Liver (tissue), 3 donors: ENCODE measurements around the gene C3orf20.

Source experiments
- EGR1 ChIP-seq, 2 donors: IDR thresholded peaks; 2 replicates each; pipeline ENCODE4 v1.6.1; 2016 to 2018; ENCODE audit warnings: antibody characterized with exemption in 2 of 2, low read depth in 2 of 2
- FOXA1 ChIP-seq: IDR thresholded peaks from 2 replicates; pipeline ENCODE4 v1.6.1; 2016; ENCODE audit warnings: antibody characterized with exemption
- HNF4A ChIP-seq, 2 donors: conservative IDR thresholded peaks; 2 replicates each; pipeline ENCODE4 v1.6.1; 2016; ENCODE audit warnings: antibody characterized with exemption in 2 of 2, mild to moderate bottlenecking in 2 of 2
- TAF1 ChIP-seq: conservative IDR thresholded peaks from 2 replicates; pipeline ENCODE4 v1.6.1; 2016; ENCODE audit warnings: antibody characterized with exemption, mild to moderate bottlenecking
- TF ChIP-seq, protein P1 (sequence below): fragments of 150-350 bp; IDR thresholded peaks from 2 replicates; pipeline ENCODE4 v1.5.1; 2017; ENCODE audit warnings: improper control_type of control experiment, low read depth, low read length; ENCODE audit not compliant: missing input control
- TF ChIP-seq, protein P2 (sequence below): IDR thresholded peaks from 2 replicates; pipeline ENCODE4 v1.6.1; 2016; ENCODE audit warnings: antibody characterized with exemption, mild to moderate bottlenecking
- TF ChIP-seq, protein P3 (sequence below): IDR thresholded peaks from 2 replicates; pipeline ENCODE4 v1.6.1; 2016; ENCODE audit warnings: antibody characterized with exemption
- donor health status: healthy.
- donor health status: healthy.

DNA sequence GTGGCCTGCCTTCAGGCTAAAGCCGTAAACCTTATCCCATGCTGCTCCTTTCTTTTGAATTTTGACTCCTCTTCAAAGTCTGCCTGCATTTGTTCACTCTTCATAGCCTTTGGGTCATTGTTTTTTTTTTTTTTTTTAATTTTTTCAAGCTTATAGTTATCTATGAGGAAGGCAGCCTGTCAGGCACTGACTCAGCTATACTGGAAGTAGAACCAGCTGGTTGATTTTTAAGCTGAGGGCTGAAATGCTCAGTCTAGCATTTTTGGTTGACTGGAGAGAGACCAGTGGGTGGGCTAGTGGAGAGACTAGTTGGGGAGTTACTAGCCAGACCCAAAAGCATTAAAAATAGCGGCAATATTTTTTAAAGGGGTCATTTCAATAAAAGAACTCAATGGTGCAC lies 44.1 kb downstream of the C3orf20 start:
- TF ChIP-seq, protein P1, sequence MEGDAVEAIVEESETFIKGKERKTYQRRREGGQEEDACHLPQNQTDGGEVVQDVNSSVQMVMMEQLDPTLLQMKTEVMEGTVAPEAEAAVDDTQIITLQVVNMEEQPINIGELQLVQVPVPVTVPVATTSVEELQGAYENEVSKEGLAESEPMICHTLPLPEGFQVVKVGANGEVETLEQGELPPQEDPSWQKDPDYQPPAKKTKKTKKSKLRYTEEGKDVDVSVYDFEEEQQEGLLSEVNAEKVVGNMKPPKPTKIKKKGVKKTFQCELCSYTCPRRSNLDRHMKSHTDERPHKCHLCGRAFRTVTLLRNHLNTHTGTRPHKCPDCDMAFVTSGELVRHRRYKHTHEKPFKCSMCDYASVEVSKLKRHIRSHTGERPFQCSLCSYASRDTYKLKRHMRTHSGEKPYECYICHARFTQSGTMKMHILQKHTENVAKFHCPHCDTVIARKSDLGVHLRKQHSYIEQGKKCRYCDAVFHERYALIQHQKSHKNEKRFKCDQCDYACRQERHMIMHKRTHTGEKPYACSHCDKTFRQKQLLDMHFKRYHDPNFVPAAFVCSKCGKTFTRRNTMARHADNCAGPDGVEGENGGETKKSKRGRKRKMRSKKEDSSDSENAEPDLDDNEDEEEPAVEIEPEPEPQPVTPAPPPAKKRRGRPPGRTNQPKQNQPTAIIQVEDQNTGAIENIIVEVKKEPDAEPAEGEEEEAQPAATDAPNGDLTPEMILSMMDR = no peak
- TF ChIP-seq EGR1 (IDR thresholded peaks at IDR 0.05; ENCODE audit: low read depth in 2 of 2) (no peak), TAF1 (no peak), HNF4A (conservative IDR thresholded peaks at IDR 0.05) (no peak), FOXA1 (no peak)
- TF ChIP-seq, protein P2, sequence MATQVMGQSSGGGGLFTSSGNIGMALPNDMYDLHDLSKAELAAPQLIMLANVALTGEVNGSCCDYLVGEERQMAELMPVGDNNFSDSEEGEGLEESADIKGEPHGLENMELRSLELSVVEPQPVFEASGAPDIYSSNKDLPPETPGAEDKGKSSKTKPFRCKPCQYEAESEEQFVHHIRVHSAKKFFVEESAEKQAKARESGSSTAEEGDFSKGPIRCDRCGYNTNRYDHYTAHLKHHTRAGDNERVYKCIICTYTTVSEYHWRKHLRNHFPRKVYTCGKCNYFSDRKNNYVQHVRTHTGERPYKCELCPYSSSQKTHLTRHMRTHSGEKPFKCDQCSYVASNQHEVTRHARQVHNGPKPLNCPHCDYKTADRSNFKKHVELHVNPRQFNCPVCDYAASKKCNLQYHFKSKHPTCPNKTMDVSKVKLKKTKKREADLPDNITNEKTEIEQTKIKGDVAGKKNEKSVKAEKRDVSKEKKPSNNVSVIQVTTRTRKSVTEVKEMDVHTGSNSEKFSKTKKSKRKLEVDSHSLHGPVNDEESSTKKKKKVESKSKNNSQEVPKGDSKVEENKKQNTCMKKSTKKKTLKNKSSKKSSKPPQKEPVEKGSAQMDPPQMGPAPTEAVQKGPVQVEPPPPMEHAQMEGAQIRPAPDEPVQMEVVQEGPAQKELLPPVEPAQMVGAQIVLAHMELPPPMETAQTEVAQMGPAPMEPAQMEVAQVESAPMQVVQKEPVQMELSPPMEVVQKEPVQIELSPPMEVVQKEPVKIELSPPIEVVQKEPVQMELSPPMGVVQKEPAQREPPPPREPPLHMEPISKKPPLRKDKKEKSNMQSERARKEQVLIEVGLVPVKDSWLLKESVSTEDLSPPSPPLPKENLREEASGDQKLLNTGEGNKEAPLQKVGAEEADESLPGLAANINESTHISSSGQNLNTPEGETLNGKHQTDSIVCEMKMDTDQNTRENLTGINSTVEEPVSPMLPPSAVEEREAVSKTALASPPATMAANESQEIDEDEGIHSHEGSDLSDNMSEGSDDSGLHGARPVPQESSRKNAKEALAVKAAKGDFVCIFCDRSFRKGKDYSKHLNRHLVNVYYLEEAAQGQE = no peak
- TF ChIP-seq, protein P3, sequence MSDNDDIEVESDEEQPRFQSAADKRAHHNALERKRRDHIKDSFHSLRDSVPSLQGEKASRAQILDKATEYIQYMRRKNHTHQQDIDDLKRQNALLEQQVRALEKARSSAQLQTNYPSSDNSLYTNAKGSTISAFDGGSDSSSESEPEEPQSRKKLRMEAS = no peak
